K562 (cell line): ENCODE results near the gene AP1G2. TPM values are rescaled to one million over a fixed set of nuclear protein-coding genes. Genes with fewer than 3 reads are reported as not detected.

ENCODE experiments used
- CREM ChIP-seq: IDR thresholded peaks from 2 replicates; pipeline ENCODE4 v1.6.1; 2014; ENCODE audit warnings: antibody characterized with exemption, low read depth
- GABPB1 ChIP-seq: sonication (generic); formaldehyde crosslinking; IDR thresholded peaks from 2 replicates; pipeline ENCODE4 v1.8.0; 2022; ENCODE audit warnings: mild to moderate bottlenecking, missing genetic modification reagents
- GTF2E2 ChIP-seq: fragments of 200-800 bp; sonication (Bioruptor generic); IDR thresholded peaks from 2 replicates; pipeline ENCODE4 v1.6.1; 2016; ENCODE audit warnings: missing genetic modification characterization, missing compliant biosample characterization
- HDAC1 ChIP-seq, 2 experiments: fragments of 450-650 bp; IDR thresholded peaks; 2 replicates each; pipeline ENCODE4 v1.6.1; 2016 to 2017; ENCODE audit warnings: inconsistent platforms in 1 of 2, mild to moderate bottlenecking in 1 of 2, moderate library complexity in 1 of 2
- HDGF ChIP-seq: fragments of 450-650 bp; IDR thresholded peaks from 2 replicates; pipeline ENCODE4 v1.6.1; 2016
- HMG20A ChIP-seq: fragments of 450-650 bp; formaldehyde crosslinking; conservative IDR thresholded peaks from 2 replicates; pipeline ENCODE4 v1.4.0; 2020; ENCODE audit warnings: mild to moderate bottlenecking, mixed read lengths
- LCOR ChIP-seq: sonication (generic); formaldehyde crosslinking; IDR thresholded peaks from 2 replicates; pipeline ENCODE4 v1.8.0; 2022; ENCODE audit warnings: mild to moderate bottlenecking, missing genetic modification reagents
- MAFK ChIP-seq: IDR thresholded peaks from 2 replicates; pipeline ENCODE4 v1.6.1; 2011; ENCODE audit warnings: low read length, improper control_type of control experiment
- MEIS2 ChIP-seq: fragments of 450-650 bp; IDR thresholded peaks from 2 replicates; pipeline ENCODE4 v1.6.1; 2014; ENCODE audit warnings: mild to moderate bottlenecking; ENCODE audit not compliant: partially characterized antibody
- PTRF ChIP-seq: fragments of 450-650 bp; IDR thresholded peaks from 2 replicates; pipeline ENCODE4 v1.6.1; 2016; ENCODE audit warnings: mild to moderate bottlenecking, missing genetic modification characterization, missing compliant biosample characterization
- SMARCE1 ChIP-seq: fragments of 450-650 bp; IDR thresholded peaks from 2 replicates; pipeline ENCODE4 v1.7.1; 2016; ENCODE audit warnings: mild to moderate bottlenecking
- XRCC5 ChIP-seq: fragments of 200-400 bp; formaldehyde crosslinking; IDR thresholded peaks from 2 replicates; pipeline ENCODE4 v1.6.1; 2017; ENCODE audit warnings: low read depth, mild to moderate bottlenecking, low read length
- ZFP36 ChIP-seq: fragments of 150-350 bp; IDR thresholded peaks from 2 replicates; pipeline ENCODE4 v1.6.1; 2018; ENCODE audit warnings: low read length, low read depth; ENCODE audit not compliant: partially characterized antibody
- ZNF174 ChIP-seq: fragments of 250-450 bp; sonication (Bioruptor Pico); IDR thresholded peaks from 2 replicates; pipeline ENCODE4 v1.4.0; 2020; ENCODE audit warnings: mild to moderate bottlenecking
- ZNF347 ChIP-seq: fragments of 450-650 bp; formaldehyde crosslinking; IDR thresholded peaks from 2 replicates; pipeline ENCODE4 v1.4.0; 2020; ENCODE audit warnings: low read depth, mild to moderate bottlenecking, moderate library complexity
- ZNF583 ChIP-seq: fragments of 250-450 bp; sonication (Bioruptor Pico); IDR thresholded peaks from 2 replicates; pipeline ENCODE4 v1.4.0; 2020
- polyA plus RNA-seq, 8 experiments: library from polyadenylated mRNA; depleted of rRNA in 4 of 8; stranded (reverse) in 5 of 8; unstranded in 3 of 8; fragments of >200 nt; fragmentation: Nextera tagmentation in 2 of 8; fragmentation: Illumina TruSeq in 1 of 8; extraction: Ambion mirVana in 2 of 8; extraction: Trizol in 1 of 8; gene quantifications; 2 replicates each; pipeline versions ENCODE4 v1.2.1 to v1.2.3, GENCODE V29; 2011 to 2014; ENCODE audit warnings: inconsistent platforms in 1 of 8, missing spikeins in 1 of 8
- total RNA-seq, 7 experiments: library from RNA; depleted of rRNA in 6 of 7; stranded (reverse); fragments of >200 nt in 6 of 7; fragmentation: Illumina TruSeq in 2 of 7; extraction: Trizol in 2 of 7; gene quantifications; 2 replicates each; pipeline versions ENCODE4 v1.2.1 to v1.2.3, GENCODE V29; 2011 to 2021; ENCODE audit warnings: low replicate concordance in 1 of 7
- TF ChIP-seq, protein P1 (sequence below): conservative IDR thresholded peaks from 2 replicates; pipeline ENCODE4 v1.6.1; 2011; ENCODE audit warnings: low read depth, mild to moderate bottlenecking, low read length; ENCODE audit not compliant: control insufficient read depth
- TF ChIP-seq, protein P2 (sequence below), 2 experiments: IDR thresholded peaks; 2 replicates each; pipeline ENCODE4 v1.6.1; 2011; ENCODE audit warnings: borderline replicate concordance in 1 of 2, control low read depth in 1 of 2, low read depth in 1 of 2, low read length in 1 of 2, mild to moderate bottlenecking in 1 of 2, mixed read lengths in 1 of 2, moderate library complexity in 1 of 2; ENCODE audit not compliant: insufficient read depth in 1 of 2, insufficient read length in 1 of 2, poor library complexity in 1 of 2, severe bottlenecking in 1 of 2; ENCODE audit errors: extremely low read depth in 1 of 2
- TF ChIP-seq, protein P3 (sequence below): sonication (generic); formaldehyde crosslinking; IDR thresholded peaks from 2 replicates; pipeline ENCODE4 v1.8.1; 2023; ENCODE audit warnings: missing genetic modification reagents, mild to moderate bottlenecking, borderline replicate concordance
- TF ChIP-seq, protein P4 (sequence below): fragments of 450-650 bp; formaldehyde crosslinking; IDR thresholded peaks from 2 replicates; pipeline ENCODE4 v1.4.0; 2020; ENCODE audit warnings: mild to moderate bottlenecking, moderate library complexity

The AP1G2 gene
- total and polyA plus RNA-seq, 9 of the 15 experiments (the other 6 are each of a cell fraction or from before 2014, with no cell fraction given): 19.1 to 83.5 (median 33.3) TPM

DNA sequence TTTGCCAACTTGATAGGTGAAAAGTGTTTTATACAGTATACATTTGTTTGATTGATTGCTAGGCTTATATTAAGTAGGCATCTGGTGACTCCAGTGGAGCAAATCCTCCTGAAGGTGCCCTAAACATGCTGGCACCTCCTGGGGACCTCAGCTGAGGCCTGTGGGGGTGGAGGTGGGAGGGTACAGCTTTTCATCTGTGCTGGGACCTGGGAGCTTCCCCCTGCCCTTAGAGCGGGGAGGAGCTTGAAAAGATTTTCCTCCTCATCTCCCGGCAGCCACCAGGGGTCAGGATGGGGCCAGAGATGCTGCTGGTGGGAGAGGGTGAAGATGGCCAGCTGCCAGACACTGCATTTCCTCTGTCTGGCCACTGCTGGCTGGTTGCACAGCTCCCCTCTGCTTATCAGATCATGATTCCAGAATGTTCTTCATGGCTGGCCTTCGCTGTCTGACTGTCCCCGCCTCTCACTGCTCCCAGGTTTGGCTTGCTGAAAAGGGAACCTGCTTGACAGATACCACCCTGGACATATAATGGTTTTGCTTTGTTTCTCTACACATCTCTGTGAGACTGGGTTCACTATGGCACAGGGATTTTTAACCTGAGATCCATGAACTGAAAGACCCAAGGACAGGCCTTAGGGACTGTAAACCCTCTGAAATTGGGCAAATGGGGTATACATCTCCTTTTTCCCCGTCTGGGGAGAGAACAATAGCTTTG is 21.4 kb upstream of the AP1G2 start (continued):
- TF ChIP-seq PTRF (tag): no peak
- no peak for TF ChIP-seq LCOR (CRISPR knock-in tag)
- peak; percentile 44; the same call in 1 of the 2 replicates for TF ChIP-seq CREM
- TF ChIP-seq, protein P1, sequence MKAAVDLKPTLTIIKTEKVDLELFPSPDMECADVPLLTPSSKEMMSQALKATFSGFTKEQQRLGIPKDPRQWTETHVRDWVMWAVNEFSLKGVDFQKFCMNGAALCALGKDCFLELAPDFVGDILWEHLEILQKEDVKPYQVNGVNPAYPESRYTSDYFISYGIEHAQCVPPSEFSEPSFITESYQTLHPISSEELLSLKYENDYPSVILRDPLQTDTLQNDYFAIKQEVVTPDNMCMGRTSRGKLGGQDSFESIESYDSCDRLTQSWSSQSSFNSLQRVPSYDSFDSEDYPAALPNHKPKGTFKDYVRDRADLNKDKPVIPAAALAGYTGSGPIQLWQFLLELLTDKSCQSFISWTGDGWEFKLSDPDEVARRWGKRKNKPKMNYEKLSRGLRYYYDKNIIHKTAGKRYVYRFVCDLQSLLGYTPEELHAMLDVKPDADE: no peak
- TF ChIP-seq HDAC1 (IDR thresholded peaks at IDR 0.05): no peak
- peak; percentile 19 for TF ChIP-seq MEIS2
- no peak for TF ChIP-seq ZNF347 (CRISPR knock-in tag)
- TF ChIP-seq, protein P2, sequence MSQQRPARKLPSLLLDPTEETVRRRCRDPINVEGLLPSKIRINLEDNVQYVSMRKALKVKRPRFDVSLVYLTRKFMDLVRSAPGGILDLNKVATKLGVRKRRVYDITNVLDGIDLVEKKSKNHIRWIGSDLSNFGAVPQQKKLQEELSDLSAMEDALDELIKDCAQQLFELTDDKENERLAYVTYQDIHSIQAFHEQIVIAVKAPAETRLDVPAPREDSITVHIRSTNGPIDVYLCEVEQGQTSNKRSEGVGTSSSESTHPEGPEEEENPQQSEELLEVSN (IDR thresholded peaks at IDR 0.05; ENCODE audit: borderline replicate concordance in 1 of 2, extremely low read depth in 1 of 2, insufficient read depth in 1 of 2, insufficient read length in 1 of 2, low read depth in 1 of 2, low read length in 1 of 2, poor library complexity in 1 of 2, severe bottlenecking in 1 of 2): peak in 1 of 2 experiments; percentile 19
- no peak for TF ChIP-seq HMG20A (CRISPR knock-in tag)
- no peak for TF ChIP-seq ZNF583 (CRISPR knock-in tag)
- TF ChIP-seq HDGF: no peak
- TF ChIP-seq GABPB1 (CRISPR knock-in tag): peak; percentile 31; the same call in 1 of the 2 replicates
- TF ChIP-seq, protein P3, sequence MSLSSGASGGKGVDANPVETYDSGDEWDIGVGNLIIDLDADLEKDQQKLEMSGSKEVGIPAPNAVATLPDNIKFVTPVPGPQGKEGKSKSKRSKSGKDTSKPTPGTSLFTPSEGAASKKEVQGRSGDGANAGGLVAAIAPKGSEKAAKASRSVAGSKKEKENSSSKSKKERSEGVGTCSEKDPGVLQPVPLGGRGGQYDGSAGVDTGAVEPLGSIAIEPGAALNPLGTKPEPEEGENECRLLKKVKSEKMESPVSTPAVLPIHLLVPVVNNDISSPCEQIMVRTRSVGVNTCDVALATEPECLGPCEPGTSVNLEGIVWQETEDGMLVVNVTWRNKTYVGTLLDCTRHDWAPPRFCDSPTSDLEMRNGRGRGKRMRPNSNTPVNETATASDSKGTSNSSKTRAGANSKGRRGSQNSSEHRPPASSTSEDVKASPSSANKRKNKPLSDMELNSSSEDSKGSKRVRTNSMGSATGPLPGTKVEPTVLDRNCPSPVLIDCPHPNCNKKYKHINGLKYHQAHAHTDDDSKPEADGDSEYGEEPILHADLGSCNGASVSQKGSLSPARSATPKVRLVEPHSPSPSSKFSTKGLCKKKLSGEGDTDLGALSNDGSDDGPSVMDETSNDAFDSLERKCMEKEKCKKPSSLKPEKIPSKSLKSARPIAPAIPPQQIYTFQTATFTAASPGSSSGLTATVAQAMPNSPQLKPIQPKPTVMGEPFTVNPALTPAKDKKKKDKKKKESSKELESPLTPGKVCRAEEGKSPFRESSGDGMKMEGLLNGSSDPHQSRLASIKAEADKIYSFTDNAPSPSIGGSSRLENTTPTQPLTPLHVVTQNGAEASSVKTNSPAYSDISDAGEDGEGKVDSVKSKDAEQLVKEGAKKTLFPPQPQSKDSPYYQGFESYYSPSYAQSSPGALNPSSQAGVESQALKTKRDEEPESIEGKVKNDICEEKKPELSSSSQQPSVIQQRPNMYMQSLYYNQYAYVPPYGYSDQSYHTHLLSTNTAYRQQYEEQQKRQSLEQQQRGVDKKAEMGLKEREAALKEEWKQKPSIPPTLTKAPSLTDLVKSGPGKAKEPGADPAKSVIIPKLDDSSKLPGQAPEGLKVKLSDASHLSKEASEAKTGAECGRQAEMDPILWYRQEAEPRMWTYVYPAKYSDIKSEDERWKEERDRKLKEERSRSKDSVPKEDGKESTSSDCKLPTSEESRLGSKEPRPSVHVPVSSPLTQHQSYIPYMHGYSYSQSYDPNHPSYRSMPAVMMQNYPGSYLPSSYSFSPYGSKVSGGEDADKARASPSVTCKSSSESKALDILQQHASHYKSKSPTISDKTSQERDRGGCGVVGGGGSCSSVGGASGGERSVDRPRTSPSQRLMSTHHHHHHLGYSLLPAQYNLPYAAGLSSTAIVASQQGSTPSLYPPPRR (CRISPR knock-in tag): no peak
- TF ChIP-seq MAFK: no peak
- peak; percentile 50 for TF ChIP-seq ZFP36
- no peak for TF ChIP-seq ZNF174 (CRISPR knock-in tag)
- TF ChIP-seq XRCC5: peak; percentile 83
- no peak for TF ChIP-seq GTF2E2
- TF ChIP-seq SMARCE1: 0 out of 2 replicates have a peak, but pooled peaks have one; percentile 37
- TF ChIP-seq, protein P4, sequence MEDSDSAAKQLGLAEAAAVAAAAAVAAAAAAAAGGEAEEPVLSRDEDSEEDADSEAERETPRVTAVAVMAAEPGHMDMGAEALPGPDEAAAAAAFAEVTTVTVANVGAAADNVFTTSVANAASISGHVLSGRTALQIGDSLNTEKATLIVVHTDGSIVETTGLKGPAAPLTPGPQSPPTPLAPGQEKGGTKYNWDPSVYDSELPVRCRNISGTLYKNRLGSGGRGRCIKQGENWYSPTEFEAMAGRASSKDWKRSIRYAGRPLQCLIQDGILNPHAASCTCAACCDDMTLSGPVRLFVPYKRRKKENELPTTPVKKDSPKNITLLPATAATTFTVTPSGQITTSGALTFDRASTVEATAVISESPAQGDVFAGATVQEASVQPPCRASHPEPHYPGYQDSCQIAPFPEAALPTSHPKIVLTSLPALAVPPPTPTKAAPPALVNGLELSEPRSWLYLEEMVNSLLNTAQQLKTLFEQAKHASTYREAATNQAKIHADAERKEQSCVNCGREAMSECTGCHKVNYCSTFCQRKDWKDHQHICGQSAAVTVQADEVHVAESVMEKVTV (CRISPR knock-in tag): peak; percentile 75
